DND-41 (cell line): ENCODE data around the gene FADS6.
A peak's percentile ranks its signal among the peaks of the same experiment; 100 is the strongest.

Source experiments
- ATAC-seq: fragments of 200-7000 bp; cut with Tn5 transposase; 3 replicates; pipeline ENCODE4 v1.9.1; 2021; ENCODE audit warnings: low read depth; ENCODE audit not compliant: insufficient read depth
- DNase-seq: peaks from one replicate; pipeline ENCODE4 v3.0.0-alpha.2; 2020
- H2AFZ ChIP-seq: 2 replicates; pipeline ENCODE4 v1.6.0; 2012; ENCODE audit warnings: low read depth, low read length
- H3K27ac ChIP-seq: 2 replicates; pipeline ENCODE4 v1.5.1; 2012; ENCODE audit warnings: low read length, inconsistent platforms
- H3K27me3 ChIP-seq: fragments of 200-600 bp; sonication (generic); 2 replicates; pipeline ENCODE4 v1.6.0; 2012; ENCODE audit warnings: low read length, mild to moderate bottlenecking, inconsistent platforms; ENCODE audit not compliant: insufficient read depth, poor library complexity
- H3K36me3 ChIP-seq: 2 replicates; pipeline ENCODE4 v1.5.1; 2012; ENCODE audit warnings: low read length, inconsistent platforms; ENCODE audit not compliant: insufficient read depth
- H3K4me1 ChIP-seq: 2 replicates; pipeline ENCODE4 v1.5.1; 2012; ENCODE audit warnings: mild to moderate bottlenecking, low read length; ENCODE audit not compliant: insufficient read depth
- H3K4me2 ChIP-seq: 2 replicates; pipeline ENCODE4 v1.6.0; 2012; ENCODE audit warnings: mild to moderate bottlenecking, moderate library complexity, low read length, inconsistent platforms; ENCODE audit not compliant: insufficient read depth
- H3K4me3 ChIP-seq, 2 experiments: fragments of 200-600 bp in 1 of 2; shearing (Covaris generic) in 1 of 2; 2 replicates each; pipeline ENCODE4 v1.5.1; 2012 to 2016; ENCODE audit warnings: inconsistent platforms in 2 of 2, low read length in 2 of 2, mild to moderate bottlenecking in 2 of 2, low read depth in 1 of 2, moderate library complexity in 1 of 2
- H3K79me2 ChIP-seq: 2 replicates; pipeline ENCODE4 v1.6.0; 2012; ENCODE audit warnings: low read length, inconsistent platforms; ENCODE audit not compliant: insufficient read depth
- H3K9ac ChIP-seq: 2 replicates; pipeline ENCODE4 v1.6.0; 2012; ENCODE audit warnings: low read depth, mild to moderate bottlenecking, inconsistent platforms, low read length, moderate library complexity
- H3K9me3 ChIP-seq: 2 replicates; pipeline ENCODE4 v1.5.1; 2012; ENCODE audit warnings: low read length, moderate library complexity, mild to moderate bottlenecking, inconsistent platforms; ENCODE audit not compliant: insufficient read depth, severe bottlenecking
- H4K20me1 ChIP-seq: 2 replicates; pipeline ENCODE4 v1.6.0; 2012; ENCODE audit warnings: low read length; ENCODE audit not compliant: insufficient read depth
- CTCF ChIP-seq: IDR thresholded peaks from 2 replicates; pipeline ENCODE4 v1.5.1; 2012; ENCODE audit warnings: borderline replicate concordance, low read length, moderate library complexity, mild to moderate bottlenecking; ENCODE audit not compliant: poor library complexity, severe bottlenecking; ENCODE audit errors: extremely low read depth
- EZH2 ChIP-seq: IDR thresholded peaks from 3 replicates; pipeline ENCODE4 v1.6.1; 2012; ENCODE audit warnings: borderline replicate concordance, low read depth, mild to moderate bottlenecking, moderate library complexity, low read length, inconsistent platforms; ENCODE audit not compliant: severe bottlenecking

Gene FADS6

GRCh38 chr17:74862108-74862901 is 31.1 kb downstream of the FADS6 start:
- Histone ChIP-seq H3K27ac (no peak overlapping the region), H4K20me1 (no peaks in the 10 kb centered on the region; the same call in 1 of the 2 replicates), H3K9ac (no peak overlapping the region), H3K36me3 (no peaks in the 10 kb centered on the region), H2AFZ (no peak overlapping the region), H3K27me3 (peaks cover 6% of the 10 kb centered on the region), H3K79me2 (no peaks in the 10 kb centered on the region), H3K4me3 (no peak overlapping the region), H3K4me1 (no peaks in the 10 kb centered on the region), H3K4me2 (no peak overlapping the region), H3K9me3 (no peaks in the 10 kb centered on the region)
- ATAC-seq (peak; percentile 64), DNase-seq (peak; percentile 69)
- no peak for TF ChIP-seq EZH2
- peak; percentile 78 for TF ChIP-seq CTCF

- Histone ChIP-seq H3K4me2 (no peak overlapping the region), H3K27ac (no peak overlapping the region), H3K36me3 (no peaks in the 10 kb centered on the region), H4K20me1 (no peaks in the 10 kb centered on the region; the same call in 1 of the 2 replicates), H3K9ac (no peak overlapping the region), H3K79me2 (no peaks in the 10 kb centered on the region), H3K27me3 (peaks cover 6% of the 10 kb centered on the region), H3K9me3 (no peaks in the 10 kb centered on the region), H3K4me3 (no peak overlapping the region), H2AFZ (no peak overlapping the region), H3K4me1 (no peaks in the 10 kb centered on the region)
- DNase-seq (no peak), ATAC-seq (no peak)
- no peak for TF ChIP-seq CTCF
These were observed 31.7 kb downstream of the FADS6 start for GRCh38 chr17:74861662-74862107.

GRCh38 chr17:74860872-74861661 is 32.4 kb downstream of the FADS6 start:
- no peak for DNase-seq
- no peak overlapping the region for H2AFZ ChIP-seq
- H3K9me3 ChIP-seq, result no peaks in the 10 kb centered on the region
- no peak for ATAC-seq
- no peaks in the 10 kb centered on the region; the same call in 1 of the 2 replicates for H4K20me1 ChIP-seq
- no peaks in the 10 kb centered on the region for H3K79me2 ChIP-seq
- no peak overlapping the region for H3K9ac ChIP-seq
- no peaks in the 10 kb centered on the region for H3K36me3 ChIP-seq
- no peak overlapping the region for H3K27ac ChIP-seq
- peaks cover 6% of the 10 kb centered on the region for H3K27me3 ChIP-seq
- no peaks in the 10 kb centered on the region for H3K4me1 ChIP-seq
- H3K4me3 ChIP-seq, result no peak overlapping the region
- TF ChIP-seq CTCF (no peak), EZH2 (no peak)
- H3K4me2 ChIP-seq, result no peak overlapping the region
